ENCODE results near the gene POLE.

Gene POLE

DNA sequence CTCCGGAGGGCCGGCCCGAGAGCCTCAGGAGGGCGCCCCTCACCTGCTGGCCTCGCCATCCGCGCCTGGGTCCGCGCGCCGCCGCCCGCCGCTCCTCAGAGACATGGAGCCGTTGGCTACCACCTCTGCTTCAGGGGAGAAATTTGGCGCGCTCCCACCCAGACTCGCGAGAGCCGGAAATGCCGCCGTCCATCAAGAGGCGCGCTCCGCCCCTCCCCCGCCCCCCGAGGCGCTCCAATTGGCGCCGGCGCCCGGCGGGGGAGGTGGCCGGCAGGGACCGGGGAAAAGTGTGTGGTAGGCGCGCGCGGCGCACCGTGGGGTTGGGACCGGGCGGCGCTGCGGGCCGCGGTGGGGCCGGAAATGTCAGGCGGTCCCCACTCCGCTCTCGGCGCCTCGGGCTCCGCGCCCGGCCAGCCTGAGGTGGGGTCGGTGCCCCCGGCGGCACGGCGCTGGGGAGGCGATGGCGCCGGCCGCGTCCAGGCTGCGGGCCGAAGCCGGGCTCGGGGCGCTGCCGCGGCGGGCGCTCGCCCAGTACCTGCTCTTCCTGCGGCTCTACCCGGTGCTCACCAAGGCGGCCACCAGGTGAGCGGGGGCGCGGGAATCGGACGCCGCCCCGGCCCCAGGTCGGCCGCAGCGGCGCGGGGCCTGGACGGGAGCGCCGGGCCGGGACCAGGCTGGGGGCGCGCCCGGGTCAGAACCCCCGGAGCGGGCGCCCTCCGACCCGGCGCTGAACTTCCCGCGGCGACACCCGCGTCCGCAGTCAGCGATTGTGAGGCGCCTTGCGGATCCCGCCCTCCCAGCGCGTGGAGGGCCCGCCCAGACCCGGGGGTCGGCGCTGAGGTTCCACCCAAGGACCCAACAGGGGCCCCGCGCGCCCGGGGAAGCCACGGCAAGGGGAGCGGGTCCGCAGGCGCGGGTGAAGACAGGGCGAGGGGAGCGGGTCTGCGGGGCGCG is at the start of gene POLE, which contains the start of gene PXMP2:
Gene POLE (minus strand): TSS at position 132 of the 954 bp plus-strand sequence. CDS start 27 bp downstream, at position 105.
Gene PXMP2 (plus strand): TSS at position 377 of the 954 bp plus-strand sequence. CDS start 84 bp downstream, at position 461.
- DNase-seq = peak; percentile 34 to 97 (median 87)

GRCh38 chr12:132736913-132737312 is 49.8 kb upstream of the POLE start:
- DNase-seq = no peak

- DNase-seq = no peak
Measured at GRCh38 chr12:132736378-132736777, 49.2 kb upstream of the POLE start.

- DNase-seq = no peak
Measured at GRCh38 chr12:132735496-132735895, 48.4 kb upstream of the POLE start.

DNA sequence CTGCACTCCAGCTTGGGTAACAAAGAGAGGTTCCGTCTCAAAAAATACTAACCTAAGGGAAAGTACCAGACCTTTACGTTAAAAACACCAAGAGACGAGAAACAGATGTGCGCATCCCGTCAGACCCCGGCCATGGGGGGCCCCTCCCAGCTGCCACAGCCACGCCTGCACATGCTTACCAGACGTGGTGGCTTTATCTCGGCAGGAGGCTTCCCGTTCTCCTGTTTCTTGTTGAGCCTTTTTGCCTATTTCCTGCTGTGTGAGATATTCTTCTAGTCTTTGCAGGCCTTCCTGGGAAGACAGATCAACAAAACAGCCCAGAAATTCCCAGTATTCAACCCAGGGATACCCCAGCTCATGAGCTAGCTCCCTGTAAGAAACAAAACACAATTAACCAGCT is 47.1 kb upstream of the POLE start:
- DNase-seq = no peak

- no peak for DNase-seq
Measured at GRCh38 chr12:132731574-132731973, 44.4 kb upstream of the POLE start.

- no peak for DNase-seq
Measured at GRCh38 chr12:132730353-132730752, 43.2 kb upstream of the POLE start.

- DNase-seq = peak in 1 of 51 donors; percentile 23
Measured at GRCh38 chr12:132729541-132730320, 42.6 kb upstream of the POLE start.

DNA sequence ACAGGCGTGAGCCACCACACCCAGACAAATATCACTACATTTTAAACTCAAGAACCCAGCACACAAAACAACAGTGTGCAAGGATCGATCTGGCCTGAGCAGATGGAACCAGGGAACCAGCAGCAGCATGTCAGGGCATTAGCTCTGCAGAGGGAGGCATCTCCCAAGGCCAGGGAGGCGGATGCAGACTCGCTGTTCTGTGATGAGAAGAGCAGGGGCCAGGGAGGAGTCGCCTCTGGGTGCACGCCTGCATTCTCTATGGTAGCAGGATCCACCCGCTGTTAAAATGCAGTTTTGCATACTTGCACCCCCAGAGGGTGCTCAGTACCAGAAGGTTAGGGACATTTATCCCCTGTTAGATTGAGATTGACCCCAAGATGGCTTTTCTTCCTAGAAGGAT is 41.4 kb upstream of the POLE start:
- DNase-seq = no peak

- DNase-seq = no peak
Measured at GRCh38 chr12:132727091-132727794, 40.1 kb upstream of the POLE start.

DNA sequence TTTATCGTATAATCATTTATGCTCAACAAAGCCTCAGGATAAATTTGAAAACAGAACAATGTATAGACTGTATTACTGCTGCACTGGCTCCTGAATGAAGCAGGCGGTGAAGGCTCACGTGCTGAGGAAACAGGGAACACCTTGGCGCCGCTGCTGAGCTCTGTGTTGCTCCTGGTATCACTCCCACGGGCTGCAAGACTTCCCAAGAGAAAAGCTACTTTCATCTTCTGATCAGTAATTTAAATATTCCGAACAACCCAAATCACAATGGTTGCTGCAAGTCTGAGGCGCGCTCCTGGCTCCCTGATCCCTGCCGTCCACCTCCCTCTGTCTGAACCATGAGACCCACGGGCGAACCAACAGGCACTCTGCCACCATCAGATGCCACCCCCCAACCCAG is 39.2 kb upstream of the POLE start:
- DNase-seq = peak in 1 of 51 donors; percentile 5

- DNase-seq = no peak
Measured at GRCh38 chr12:132724506-132725241, 37.5 kb upstream of the POLE start.

DNA sequence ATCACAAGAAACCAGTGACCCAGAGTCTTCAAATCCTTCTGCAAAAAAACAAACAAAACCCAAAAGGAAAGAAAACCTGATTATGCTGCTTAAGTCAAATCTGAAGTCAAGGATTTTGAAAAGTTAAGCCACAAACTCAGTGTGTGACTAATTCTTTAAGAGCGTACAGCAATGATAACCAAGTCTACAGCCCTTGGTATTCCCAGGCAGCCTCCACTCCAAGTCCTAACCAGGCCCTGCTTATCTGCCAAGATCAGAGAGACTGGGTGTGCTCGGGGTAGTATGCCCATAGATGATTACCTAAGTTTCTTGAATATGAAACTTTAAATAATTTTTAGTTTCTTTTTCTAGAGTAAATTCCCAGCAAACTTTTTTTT is 36.6 kb upstream of the POLE start:
- DNase-seq = no peak

DNA sequence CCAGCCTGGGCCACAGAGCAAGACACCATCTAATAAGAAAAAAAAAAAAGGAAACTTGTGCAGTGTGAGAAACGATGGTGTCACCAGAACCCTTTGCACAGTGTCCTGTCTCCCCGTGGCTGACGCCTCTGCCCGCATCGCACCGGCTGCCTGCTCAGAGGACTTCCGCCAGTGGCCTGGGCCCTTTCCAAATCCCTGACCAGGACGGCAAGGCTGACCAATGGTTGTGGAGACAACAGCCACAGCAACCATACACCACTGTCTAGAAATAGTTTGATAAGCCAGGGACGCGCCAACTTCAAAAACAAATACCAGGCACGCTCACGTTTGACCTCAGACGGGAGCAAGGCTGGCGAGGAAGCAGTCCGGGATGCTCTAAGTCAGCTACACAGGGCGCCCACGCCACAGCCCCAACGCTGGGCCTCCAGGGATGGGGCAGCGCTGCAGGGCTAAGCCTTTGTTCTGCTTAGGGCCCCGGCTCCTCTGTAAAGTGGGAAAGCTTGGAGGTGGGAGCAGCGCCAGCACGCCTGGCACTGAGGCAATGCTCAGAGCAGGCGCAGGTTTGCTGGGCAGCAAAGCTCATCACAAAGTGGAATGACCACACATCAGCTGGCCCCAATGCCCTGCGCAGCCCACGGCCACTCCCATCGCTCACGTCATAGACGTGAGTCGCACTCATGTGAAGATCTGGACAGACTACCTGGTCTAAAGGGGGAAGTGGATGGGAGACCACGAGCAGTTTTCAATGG is 36.0 kb upstream of the POLE start:
- DNase-seq = no peak

DNA sequence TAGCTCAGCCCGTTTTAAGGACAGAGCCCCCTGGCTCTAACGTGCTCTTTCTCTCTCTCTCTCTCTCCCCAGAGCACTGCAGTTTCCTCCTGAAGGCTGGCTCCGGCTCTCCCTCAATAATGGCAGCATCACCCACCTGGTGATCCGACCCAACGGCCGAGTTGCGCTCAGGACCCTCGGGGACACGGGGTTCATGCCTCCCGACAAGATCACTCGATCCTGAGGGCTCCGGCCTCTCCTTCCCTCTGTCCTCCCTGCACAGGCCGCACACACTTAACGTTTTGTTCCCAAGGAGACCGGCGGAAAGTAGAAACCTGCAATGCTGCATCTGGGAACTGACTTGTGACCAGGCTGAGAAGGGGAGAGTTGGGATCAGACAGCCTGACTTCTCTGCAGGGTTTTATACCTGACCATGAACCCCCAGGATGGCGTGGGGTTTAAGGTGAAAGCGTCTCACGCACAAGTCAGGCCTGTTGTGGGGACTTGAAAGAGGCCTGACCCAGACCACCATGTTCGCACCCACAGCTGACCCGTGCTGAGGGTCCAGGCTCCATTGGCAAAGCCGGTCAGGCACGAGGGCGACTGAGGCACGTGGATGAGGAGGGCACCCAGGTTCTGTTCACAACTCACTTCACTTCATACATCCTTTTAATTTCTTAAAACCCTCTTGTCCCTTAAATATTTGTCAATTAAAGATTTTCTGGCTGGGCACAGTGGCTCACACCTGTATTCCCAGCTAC is 33.6 kb upstream of the POLE start:
- DNase-seq = no peak

DNA sequence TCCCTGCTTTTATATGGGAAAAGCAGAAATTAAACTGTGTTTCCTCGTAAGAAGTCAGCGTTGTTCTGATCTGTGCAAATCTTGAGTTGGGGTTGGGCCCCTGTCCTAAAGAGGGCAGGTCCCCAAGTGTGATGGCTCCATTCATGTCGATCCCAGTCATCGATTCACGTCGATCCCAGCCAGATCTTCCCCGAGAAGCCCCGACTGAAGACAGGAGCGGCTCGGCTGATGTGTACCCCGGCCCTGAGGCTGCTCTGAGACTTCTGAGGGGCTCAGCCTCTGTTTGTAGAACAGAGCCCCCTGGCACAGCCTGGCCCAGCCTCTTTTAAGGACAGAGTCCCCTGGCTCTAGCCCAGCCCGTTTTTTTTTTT is 32.8 kb upstream of the POLE start:
- DNase-seq = no peak

- DNase-seq = no peak
Measured at GRCh38 chr12:132719141-132719953, 32.2 kb upstream of the POLE start.

DNA sequence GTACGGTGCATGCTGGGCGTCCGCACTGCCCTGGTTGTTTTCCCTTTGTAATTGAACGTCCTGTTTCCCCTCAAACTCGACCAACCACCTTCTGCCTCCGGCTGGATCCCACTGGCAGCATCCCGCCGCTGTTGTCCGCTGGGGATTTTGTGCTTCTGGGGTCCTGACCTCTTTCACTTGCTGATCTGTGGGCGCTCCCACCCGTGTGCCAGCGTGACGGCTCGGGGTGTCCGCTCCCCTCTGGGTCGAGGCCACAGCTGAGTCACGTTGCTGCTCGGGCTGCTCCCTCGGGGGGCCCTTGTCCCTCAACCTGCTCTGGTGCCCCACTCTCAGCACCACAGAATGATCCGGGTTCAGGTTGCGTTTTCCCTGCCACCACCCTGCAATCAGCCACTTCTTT is 31.5 kb upstream of the POLE start:
- no peak for DNase-seq
